Cardiac fibroblast (primary cell): ENCODE results near the gene GOLGA3.

Source experiments
- DNase-seq, 2 donors: peaks; one replicate each; pipeline versions ENCODE4 v3.0.0 to v3.0.0-alpha.2; 2010; ENCODE audit warnings: low read depth in 2 of 2
- H3K4me3 ChIP-seq, 2 donors: replicated peaks in 1 of 2; 1 replicate in 1 of 2; 2 replicates in 1 of 2; pipeline ENCODE4 v1.5.1; 2011; ENCODE audit warnings: low read depth in 2 of 2, low read length in 2 of 2, mild to moderate bottlenecking in 2 of 2, moderate library complexity in 1 of 2
- CTCF ChIP-seq: IDR thresholded peaks from one replicate; pipeline ENCODE4 v1.5.1; 2011; ENCODE audit warnings: low read depth, mild to moderate bottlenecking, low read length, inconsistent platforms

The GOLGA3 gene

DNA sequence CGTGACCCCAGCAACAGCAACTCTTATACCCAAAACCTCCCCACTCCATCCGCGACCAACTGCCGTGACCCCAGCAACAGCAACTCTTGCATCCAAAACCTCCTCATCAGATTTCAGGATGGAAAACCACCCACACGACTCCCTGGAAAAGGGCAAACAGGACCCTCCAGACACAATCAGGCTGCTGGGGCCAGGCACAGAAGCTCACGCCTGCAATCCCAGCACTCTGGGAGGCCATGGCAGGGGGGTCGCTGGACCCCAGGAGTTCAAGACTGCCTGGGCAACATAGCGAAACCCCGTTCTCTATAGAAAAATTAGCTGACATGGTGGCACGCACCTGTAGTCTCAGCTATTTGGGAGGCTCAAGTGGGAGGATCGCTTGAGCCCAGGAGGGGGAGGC is 98.3 kb downstream of the GOLGA3 start:
- DNase-seq: no peak
- no peak overlapping the region for H3K4me3 ChIP-seq
- no peak for TF ChIP-seq CTCF

DNA sequence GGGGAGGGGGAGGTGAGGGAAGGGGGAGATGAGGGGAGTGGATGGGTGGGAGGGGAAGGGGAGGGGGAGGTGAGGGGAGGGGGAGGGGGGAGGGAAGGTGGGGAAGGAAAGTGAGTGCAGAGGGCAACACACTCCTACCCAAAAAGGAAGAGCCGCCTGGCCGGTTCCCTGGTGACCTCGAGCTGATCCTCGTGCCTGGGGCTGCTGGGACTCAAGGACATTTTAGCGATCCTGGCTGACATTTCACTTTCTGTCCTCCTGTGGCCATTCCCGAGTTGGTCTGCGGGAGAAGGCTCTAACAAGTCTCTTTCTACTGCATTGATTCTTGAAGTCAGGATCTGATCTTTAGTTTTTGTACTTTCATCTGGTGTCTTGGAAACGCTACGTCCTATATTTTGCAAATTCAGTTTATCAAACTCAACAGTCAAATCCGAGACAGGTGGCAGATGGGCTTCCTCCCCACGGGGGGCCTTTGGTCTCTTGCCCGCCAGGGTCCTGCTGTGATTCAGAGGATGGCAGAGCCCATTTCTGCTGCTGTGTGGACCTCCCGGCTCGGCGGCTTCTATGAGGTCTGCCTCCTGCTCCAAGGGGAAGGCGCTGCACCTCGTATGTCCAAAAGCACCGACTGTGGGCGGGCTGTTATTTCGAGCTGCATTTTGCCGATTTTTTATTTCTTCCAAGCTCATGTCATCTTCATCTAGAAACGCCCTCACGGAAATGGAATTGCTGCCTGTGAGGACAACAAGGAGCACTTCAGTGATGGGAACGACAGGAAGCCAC is 98.9 kb downstream of the GOLGA3 start:
- peak in 1 of 2 donors; percentile 31 for DNase-seq
- TF ChIP-seq CTCF: no peak
- H3K4me3 ChIP-seq: no peak overlapping the region

DNA sequence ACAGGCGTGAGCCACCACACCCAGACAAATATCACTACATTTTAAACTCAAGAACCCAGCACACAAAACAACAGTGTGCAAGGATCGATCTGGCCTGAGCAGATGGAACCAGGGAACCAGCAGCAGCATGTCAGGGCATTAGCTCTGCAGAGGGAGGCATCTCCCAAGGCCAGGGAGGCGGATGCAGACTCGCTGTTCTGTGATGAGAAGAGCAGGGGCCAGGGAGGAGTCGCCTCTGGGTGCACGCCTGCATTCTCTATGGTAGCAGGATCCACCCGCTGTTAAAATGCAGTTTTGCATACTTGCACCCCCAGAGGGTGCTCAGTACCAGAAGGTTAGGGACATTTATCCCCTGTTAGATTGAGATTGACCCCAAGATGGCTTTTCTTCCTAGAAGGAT is 100.2 kb downstream of the GOLGA3 start:
- no peak for TF ChIP-seq CTCF
- DNase-seq: no peak
- H3K4me3 ChIP-seq: no peak overlapping the region

GRCh38 chr12:132727091-132727794 is 101.4 kb downstream of the GOLGA3 start:
- H3K4me3 ChIP-seq: no peak overlapping the region
- DNase-seq: no peak
- no peak for TF ChIP-seq CTCF

GRCh38 chr12:132726386-132726785 is 102.3 kb downstream of the GOLGA3 start:
- no peak for TF ChIP-seq CTCF
- DNase-seq: no peak
- no peak overlapping the region for H3K4me3 ChIP-seq

DNA sequence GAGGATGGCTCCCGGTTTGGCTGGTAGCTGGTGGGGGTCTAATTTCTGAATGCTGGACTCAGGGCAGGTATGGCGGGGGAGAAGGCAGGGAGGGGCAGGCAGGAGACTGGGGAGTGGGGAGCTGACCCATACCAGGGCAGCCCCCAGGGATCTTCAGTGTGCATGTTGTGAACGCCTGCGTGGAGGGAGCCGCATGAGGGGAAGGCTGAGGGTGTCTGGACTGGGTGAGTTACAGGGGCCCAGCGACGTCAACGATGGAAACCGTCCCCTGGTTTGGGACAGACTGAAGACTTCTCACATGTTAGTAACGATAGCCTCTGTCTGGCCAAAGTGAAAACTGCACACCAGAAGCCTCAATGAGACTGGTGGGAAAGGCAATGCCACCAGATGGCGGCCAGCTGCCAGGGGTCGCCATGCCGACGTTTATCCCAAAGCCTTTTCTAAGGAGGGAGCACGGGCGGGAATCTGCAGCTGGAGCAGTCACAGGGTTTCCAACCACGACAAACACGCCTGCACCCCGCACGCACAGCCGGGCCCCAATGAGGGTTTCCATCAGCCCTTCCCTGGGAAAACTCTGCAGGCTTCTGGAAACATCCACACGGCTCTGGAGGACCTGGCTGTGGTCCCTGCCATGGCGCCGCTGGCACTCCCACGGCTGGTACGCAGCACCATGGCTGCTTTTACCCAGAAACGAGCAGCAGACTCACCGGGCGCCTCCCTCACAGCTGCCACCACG is 104.0 kb downstream of the GOLGA3 start:
- no peak overlapping the region for H3K4me3 ChIP-seq
- TF ChIP-seq CTCF: no peak
- DNase-seq: no peak
